ENCODE data around the gene STAT5B. TPM values are rescaled to one million over a fixed set of nuclear protein-coding genes. Genes with fewer than 3 reads are reported as not detected.

The STAT5B gene
- total and polyA plus RNA-seq, 11 donors, result 13.0 to 51.9 (median 31.4) TPM

Other genes starting within 250 kb of the STAT5B start
- gene C17orf113, start 225.8 kb downstream of the STAT5B start, total RNA-seq, result 1 to 10 TPM in 2 of 9 donors, under 1 TPM in 7; 0.28 to 1.2 (median 0.72) TPM
- gene C17orf113, start 225.8 kb downstream of the STAT5B start, polyA plus RNA-seq, result under 1 TPM; 0.24 to 0.72 TPM
- under 1 TPM in 6 of 9 donors, not detected in 3; 0.14 to 0.38 (median 0.22) TPM for gene ZNF385C, start 177.9 kb downstream of the STAT5B start, total RNA-seq
- under 1 TPM; 0.06 to 0.11 TPM for gene ZNF385C, start 177.9 kb downstream of the STAT5B start, polyA plus RNA-seq
- gene DHX58, start 163.7 kb downstream of the STAT5B start, total RNA-seq, result 10 to 100 TPM in 1 of 9 donors, 1 to 10 TPM in 8; 1.9 to 17.3 (median 3.7) TPM
- gene DHX58, start 163.7 kb downstream of the STAT5B start, polyA plus RNA-seq, result 1 to 10 TPM; 1.8 to 4.9 TPM
- gene KAT2A, start 155.0 kb downstream of the STAT5B start, total RNA-seq, result 10 to 100 TPM in 8 of 9 donors, 1 to 10 TPM in 1; 6.9 to 17.6 (median 14.8) TPM
- 10 to 100 TPM; 15.3 to 33.0 TPM for gene KAT2A, start 155.0 kb downstream of the STAT5B start, polyA plus RNA-seq
- gene HSPB9, start 153.6 kb downstream of the STAT5B start, total RNA-seq, result not detected
- not detected for gene HSPB9, start 153.6 kb downstream of the STAT5B start, polyA plus RNA-seq
- gene RAB5C, start 121.4 kb downstream of the STAT5B start, total RNA-seq, result 10 to 100 TPM; 30.9 to 99.1 (median 48.2) TPM
- 10 to 100 TPM; 29.0 to 90.9 TPM for gene RAB5C, start 121.4 kb downstream of the STAT5B start, polyA plus RNA-seq
- gene KCNH4, start 95.2 kb downstream of the STAT5B start, total RNA-seq, result under 1 TPM in 8 of 9 donors, not detected in 1; 0.07 to 0.28 (median 0.14) TPM
- gene KCNH4, start 95.2 kb downstream of the STAT5B start, polyA plus RNA-seq, result under 1 TPM; 0.08 to 0.10 TPM
- not detected for gene HCRT, start 90.9 kb downstream of the STAT5B start, total RNA-seq
- gene HCRT, start 90.9 kb downstream of the STAT5B start, polyA plus RNA-seq, result not detected
- gene GHDC, start 81.9 kb downstream of the STAT5B start, total RNA-seq, result 10 to 100 TPM in 3 of 9 donors, 1 to 10 TPM in 6; 4.9 to 17.3 (median 8.3) TPM
- 1 to 10 TPM; 6.2 to 9.4 TPM for gene GHDC, start 81.9 kb downstream of the STAT5B start, polyA plus RNA-seq
- 10 to 100 TPM in 8 of 9 donors, 1 to 10 TPM in 1; 7.5 to 44.0 (median 15.7) TPM for gene STAT5A, start 12.1 kb upstream of the STAT5B start, total RNA-seq
- 1 to 10 TPM; 4.9 to 9.0 TPM for gene STAT5A, start 12.1 kb upstream of the STAT5B start, polyA plus RNA-seq
- 100 to 1,000 TPM; 111 to 614 (median 148) TPM for gene STAT3, start 112.1 kb upstream of the STAT5B start, total RNA-seq
- 100 to 1,000 TPM in 1 of 2 donors, 10 to 100 TPM in 1; 36.0 to 152 TPM for gene STAT3, start 112.1 kb upstream of the STAT5B start, polyA plus RNA-seq
- 100 to 1,000 TPM; 195 to 318 (median 253) TPM for gene CAVIN1, start 146.9 kb upstream of the STAT5B start, total RNA-seq
- 100 to 1,000 TPM; 140 to 281 TPM for gene CAVIN1, start 146.9 kb upstream of the STAT5B start, polyA plus RNA-seq
- 10 to 100 TPM; 30.3 to 65.9 (median 35.9) TPM for gene ATP6V0A1, start 182.5 kb upstream of the STAT5B start, total RNA-seq
- 10 to 100 TPM; 24.3 to 40.6 TPM for gene ATP6V0A1, start 182.5 kb upstream of the STAT5B start, polyA plus RNA-seq